Omental fat pad (tissue), 4 donors: Measurements from ENCODE around the gene MAP2K6. TPM values are rescaled to one million over a fixed set of nuclear protein-coding genes. Genes with fewer than 3 reads are reported as not detected.

ENCODE experiments used
- ATAC-seq: fragments of 150-250 bp; one replicate; pipeline ENCODE4 v1.9.1; 2016; ENCODE audit warnings: mild to moderate bottlenecking, moderate library complexity; ENCODE audit not compliant: low FRiP score
- DNase-seq: peaks from one replicate; pipeline ENCODE4 v3.0.0-alpha.2; 2019; ENCODE audit warnings: low spot score
- total RNA-seq, 4 donors: library from RNA; depleted of rRNA; stranded (reverse); fragments of >200 nt; gene quantifications; one replicate each; pipeline ENCODE4 v1.1.0, GENCODE V29; 2016
- TF ChIP-seq, protein P1 (sequence below), 3 donors: fragments of 450-650 bp; IDR thresholded peaks; one replicate each; pipeline ENCODE4 v1.5.1; 2016 to 2017; ENCODE audit warnings: antibody characterized with exemption in 3 of 3, mild to moderate bottlenecking in 3 of 3, moderate library complexity in 2 of 3

MAP2K6 gene
- total RNA-seq, 4 donors from 2014 or later, result 3.5 to 24.3 (median 4.8) TPM

GRCh38 chr17:69410671-69411070 is 3.8 kb upstream of the MAP2K6 start:
- DNase-seq, result no peak
- TF ChIP-seq, protein P1, sequence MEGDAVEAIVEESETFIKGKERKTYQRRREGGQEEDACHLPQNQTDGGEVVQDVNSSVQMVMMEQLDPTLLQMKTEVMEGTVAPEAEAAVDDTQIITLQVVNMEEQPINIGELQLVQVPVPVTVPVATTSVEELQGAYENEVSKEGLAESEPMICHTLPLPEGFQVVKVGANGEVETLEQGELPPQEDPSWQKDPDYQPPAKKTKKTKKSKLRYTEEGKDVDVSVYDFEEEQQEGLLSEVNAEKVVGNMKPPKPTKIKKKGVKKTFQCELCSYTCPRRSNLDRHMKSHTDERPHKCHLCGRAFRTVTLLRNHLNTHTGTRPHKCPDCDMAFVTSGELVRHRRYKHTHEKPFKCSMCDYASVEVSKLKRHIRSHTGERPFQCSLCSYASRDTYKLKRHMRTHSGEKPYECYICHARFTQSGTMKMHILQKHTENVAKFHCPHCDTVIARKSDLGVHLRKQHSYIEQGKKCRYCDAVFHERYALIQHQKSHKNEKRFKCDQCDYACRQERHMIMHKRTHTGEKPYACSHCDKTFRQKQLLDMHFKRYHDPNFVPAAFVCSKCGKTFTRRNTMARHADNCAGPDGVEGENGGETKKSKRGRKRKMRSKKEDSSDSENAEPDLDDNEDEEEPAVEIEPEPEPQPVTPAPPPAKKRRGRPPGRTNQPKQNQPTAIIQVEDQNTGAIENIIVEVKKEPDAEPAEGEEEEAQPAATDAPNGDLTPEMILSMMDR (IDR thresholded peaks at IDR 0.05), result no peak
- ATAC-seq, result no peak

GRCh38 chr17:69411766-69412165 is 2.7 kb upstream of the MAP2K6 start:
- DNase-seq, result no peak
- TF ChIP-seq, protein P1 (IDR thresholded peaks at IDR 0.05), result no peak
- ATAC-seq, result no peak

DNA sequence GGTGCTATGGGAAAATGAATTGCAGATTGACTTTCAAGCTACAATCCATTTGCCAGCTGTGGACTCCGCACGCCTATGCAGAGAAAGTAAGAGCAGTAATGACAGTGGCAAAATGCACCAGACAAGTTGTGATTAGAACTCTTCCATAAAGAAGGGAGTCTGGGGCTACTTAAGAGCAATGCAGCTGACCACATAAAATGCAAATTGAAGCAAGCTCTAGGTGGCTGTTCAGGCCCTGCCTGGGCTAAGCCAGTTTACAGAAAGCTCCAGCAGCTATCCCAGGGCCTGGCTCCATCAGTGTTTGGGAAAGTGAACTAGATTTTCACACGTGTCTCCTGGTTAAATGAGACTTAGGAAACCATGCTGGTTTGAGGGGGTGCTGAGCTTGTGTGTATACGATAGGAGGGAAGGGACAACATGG is 2.2 kb upstream of the MAP2K6 start:
- TF ChIP-seq, protein P1 (IDR thresholded peaks at IDR 0.05), result no peak

DNA sequence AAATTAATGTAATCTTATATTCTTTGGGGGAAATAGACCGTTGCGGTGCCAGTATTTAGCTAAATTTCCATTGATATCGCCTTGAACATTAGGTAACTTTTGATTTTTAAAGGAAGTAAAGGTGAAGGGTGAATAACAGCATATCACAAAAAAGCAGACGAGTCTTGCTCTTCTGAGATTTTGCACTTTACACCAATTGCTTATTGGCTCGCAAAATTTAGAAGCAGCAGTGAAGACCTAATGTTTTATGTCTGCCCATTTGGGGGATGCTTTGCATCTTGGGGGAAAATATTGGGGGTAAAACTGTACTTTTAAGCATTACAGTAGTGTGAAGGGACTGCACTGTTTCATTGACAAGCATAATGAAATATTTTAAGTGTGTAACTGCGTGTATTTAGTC is 934 bp downstream of the MAP2K6 start:
- DNase-seq (no peak), ATAC-seq (no peak)
- TF ChIP-seq, protein P1 (IDR thresholded peaks at IDR 0.05), result no peak

More for the DNA sequence above, 2.2 kb upstream of the MAP2K6 start:
- ATAC-seq (no peak), DNase-seq (no peak)

GRCh38 chr17:69417545-69418483 is 3.3 kb downstream of the MAP2K6 start:
- TF ChIP-seq, protein P1 (IDR thresholded peaks at IDR 0.05), result no peak
- no peak for ATAC-seq
- no peak for DNase-seq

DNA sequence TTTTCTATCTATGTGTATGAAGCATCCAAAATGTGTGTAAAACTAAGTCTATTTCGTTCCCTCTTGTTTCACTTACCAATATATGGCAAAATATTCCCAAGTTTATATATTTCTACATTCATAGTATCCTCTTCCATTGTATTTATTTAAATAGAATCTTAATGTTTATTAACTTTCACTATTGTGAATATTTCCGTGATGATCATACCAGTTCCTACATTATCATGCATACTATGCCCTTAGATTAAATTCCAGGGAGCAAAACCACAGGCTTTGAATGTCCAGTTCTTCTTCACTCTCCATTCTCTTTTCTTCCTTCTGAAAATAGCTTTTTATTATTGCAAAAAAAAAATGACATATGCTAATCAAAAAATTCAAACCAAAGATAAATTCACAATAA is 4.0 kb downstream of the MAP2K6 start:
- TF ChIP-seq, protein P1 (IDR thresholded peaks at IDR 0.05), result no peak

GRCh38 chr17:69423450-69423849 is 9.0 kb downstream of the MAP2K6 start:
- TF ChIP-seq, protein P1 (IDR thresholded peaks at IDR 0.05), result no peak
- DNase-seq (no peak), ATAC-seq (no peak)

More for the DNA sequence above, 4.0 kb downstream of the MAP2K6 start:
- no peak for DNase-seq
- ATAC-seq, result no peak
